Sciatic nerve (tissue), 2 donors: ENCODE measurements around the gene PPP2R2C. TPM values are rescaled to one million over a fixed set of nuclear protein-coding genes. Genes with fewer than 3 reads are reported as not detected.

ENCODE experiments used
- ATAC-seq: fragments of 200-7000 bp; cut with Tn5 transposase; one replicate; pipeline ENCODE4 v1.9.1; 2020; ENCODE audit warnings: mild to moderate bottlenecking, moderate library complexity
- DNase-seq: peaks from one replicate; pipeline ENCODE4 v3.0.0-alpha.2; 2020; ENCODE audit warnings: low spot score
- intact Hi-C: fragments of 100-400 bp; cut with DNase I; formaldehyde crosslinking; loops from one replicate; pipeline ENCODE4 v1.14.2; 2022
- total RNA-seq: library from RNA; stranded (reverse); fragmentation: NEBNext Ultra II Directional; extraction: Animal tissue kit (Norgen Biotek cat#: 25700); gene quantifications from one replicate; pipeline ENCODE4 v1.2.1, GENCODE V29; 2021
- donor health status: DM: no; HTN: no; CAD: no.
- donor health status: DM: no; HTN: no; CAD: no.

Gene PPP2R2C
- total RNA-seq, 1 donor from 2014 or later: 0.58 TPM

DNA sequence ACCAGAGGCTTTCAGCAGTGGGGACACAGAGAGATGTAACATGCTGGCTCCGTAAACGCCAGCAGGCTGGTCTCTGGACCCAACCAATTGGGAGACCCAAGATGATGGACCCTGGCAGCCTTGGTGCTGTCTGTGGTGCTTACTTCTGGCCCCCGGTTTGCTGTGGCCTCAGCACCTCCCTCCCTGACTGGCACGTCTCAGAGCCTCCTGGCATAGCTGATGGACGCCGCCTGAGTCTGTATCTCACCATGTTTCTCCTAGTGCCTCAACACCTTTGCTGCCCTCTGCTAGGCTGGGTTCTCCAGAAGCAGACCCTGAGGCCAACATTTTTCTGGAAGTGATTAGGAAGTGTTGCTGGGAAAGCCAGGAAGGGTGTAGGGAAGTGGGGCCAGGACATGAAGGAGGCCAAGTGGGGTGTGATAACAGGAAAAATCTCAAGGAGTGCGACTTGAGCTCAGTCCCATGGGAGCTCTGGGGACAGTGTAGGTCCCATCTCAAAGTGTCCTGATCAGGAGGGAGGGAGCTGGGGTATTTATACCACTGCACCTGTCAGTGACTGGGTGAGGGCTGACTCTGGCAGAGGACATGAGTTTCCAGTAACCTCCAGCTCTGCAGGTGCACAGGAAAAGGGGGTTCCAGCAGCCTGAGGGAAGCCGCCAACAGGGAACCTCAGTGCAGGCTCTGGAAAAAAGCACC, 31.8 kb downstream of the PPP2R2C start:
- DNase-seq (no peak), ATAC-seq (no peak)
- intact Hi-C loops: no loop called here

DNA sequence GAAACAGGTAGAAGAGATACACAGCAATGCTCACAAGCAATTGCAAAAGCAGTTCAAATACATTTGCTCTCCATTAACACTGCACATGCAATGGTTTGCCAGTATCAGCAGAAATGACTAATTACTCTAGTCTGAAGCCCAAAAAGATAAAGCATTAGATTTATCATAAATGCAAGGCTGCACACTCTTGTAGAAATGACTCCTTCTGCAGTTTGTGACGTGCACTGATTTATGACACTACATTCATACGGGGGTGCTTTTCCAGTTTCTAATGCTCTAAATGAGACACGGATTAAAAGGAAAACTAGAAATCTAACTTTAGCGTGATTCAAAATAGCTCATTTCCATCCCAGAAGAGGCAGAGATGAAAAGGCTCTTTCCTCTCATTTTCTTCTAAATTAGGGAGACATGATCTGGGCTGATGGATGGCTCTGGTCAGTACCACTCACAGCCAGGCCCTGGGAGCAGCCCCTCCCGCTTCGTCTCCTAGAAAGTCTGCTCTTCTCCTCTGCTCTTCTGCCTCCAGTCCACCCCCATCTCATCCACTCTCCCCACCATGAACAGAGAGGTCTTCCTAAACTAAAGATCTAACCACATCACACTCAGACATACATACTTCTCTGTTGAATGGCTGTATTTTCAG, 33.2 kb downstream of the PPP2R2C start:
- no peak for DNase-seq
- ATAC-seq: no peak
- intact Hi-C loops: no loop called here

DNA sequence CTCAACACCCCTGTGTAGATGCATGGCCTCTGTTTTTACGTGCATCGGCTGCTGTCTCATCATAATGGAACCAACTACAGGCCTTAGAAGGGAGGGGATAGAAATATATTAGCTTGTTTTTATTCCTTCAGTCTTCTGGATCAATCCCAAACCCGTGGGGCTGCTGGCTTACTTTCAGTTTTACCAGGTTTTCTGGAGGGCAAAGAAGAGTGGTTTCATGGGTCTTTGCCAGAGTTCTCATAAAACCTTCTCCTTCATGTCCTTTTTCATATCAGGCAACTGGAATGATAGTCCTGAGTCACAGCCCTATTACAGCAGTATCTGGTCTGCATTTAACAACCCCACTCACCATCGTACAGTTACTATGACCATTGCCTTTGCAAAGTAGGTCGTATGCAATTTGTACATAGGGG, 34.6 kb downstream of the PPP2R2C start:
- no peak for ATAC-seq
- DNase-seq: no peak
- intact Hi-C loops: no loop called here

DNA sequence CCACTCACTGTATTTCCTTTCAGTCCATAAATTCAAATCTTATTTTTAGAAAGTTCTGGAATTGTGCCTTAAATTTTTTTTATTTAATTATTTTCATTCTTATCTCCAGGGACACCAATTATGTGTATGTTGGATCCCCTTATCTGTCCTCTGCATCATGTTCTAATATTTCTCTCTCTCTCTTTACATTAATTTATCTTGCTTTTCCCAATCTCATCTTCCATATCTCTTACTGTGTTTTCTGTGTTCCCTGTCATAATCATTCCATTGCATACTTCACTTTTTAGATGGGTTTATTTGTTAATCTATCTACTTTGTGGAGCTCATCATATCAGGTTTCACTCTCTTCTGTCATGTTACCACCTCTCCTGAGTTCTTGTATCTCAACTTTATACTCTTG, 37.4 kb downstream of the PPP2R2C start:
- intact Hi-C loops: no loop called here
- DNase-seq (no peak), ATAC-seq (no peak)

DNA sequence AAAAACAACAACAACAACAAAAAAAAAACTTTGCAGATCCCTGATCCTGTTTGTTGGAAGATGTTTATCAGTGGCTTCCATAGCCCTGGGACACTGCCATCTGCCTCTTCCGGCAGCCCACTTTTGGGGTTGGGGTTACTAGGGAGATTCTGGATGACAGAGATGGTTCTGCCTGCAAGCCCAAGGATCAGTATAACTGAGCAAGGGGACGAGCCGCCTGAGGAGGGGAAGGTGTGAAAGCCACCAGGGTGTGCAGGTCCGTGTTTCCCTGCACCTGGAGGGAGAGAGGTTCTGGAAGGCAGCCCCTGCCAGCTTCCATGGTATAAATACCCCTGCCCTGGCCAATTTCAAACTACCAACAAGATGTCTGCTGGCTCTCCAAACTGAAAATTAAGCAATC, 41.5 kb downstream of the PPP2R2C start:
- no peak for DNase-seq
- intact Hi-C loops: no loop called here
- ATAC-seq: no peak

DNA sequence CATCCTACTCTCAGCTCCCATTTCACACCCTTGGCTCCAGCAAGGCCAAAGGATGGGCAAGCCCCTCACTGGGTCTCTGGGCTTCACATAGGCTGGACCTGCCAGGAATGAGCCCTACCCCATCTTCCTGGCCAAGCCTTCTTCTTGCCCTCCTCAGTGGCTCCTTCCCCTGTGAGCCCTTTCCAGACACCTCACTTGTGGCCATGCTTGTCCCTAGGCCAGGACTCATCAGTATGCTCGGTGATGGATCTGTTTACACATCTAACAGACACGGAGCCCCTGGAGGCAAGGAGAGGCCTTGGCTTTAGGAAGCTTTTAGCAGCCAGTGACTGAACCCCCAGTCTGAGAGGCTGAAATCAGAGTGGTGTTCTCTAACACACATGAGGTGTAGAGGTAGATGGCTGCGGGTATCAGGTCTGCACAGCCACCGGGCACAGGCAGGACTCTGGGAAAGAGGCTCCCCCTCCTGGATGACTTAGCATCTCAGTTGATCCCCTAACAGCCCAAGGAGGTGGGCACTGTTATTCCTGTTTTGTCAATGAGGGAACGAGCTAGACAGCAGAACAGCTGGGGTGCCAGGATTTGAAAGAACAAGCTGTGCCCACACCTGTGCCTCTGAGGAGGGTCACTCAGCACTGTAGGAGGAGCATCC, 44.8 kb downstream of the PPP2R2C start:
- intact Hi-C loops: no loop called here
- ATAC-seq: no peak
- no peak for DNase-seq

DNA sequence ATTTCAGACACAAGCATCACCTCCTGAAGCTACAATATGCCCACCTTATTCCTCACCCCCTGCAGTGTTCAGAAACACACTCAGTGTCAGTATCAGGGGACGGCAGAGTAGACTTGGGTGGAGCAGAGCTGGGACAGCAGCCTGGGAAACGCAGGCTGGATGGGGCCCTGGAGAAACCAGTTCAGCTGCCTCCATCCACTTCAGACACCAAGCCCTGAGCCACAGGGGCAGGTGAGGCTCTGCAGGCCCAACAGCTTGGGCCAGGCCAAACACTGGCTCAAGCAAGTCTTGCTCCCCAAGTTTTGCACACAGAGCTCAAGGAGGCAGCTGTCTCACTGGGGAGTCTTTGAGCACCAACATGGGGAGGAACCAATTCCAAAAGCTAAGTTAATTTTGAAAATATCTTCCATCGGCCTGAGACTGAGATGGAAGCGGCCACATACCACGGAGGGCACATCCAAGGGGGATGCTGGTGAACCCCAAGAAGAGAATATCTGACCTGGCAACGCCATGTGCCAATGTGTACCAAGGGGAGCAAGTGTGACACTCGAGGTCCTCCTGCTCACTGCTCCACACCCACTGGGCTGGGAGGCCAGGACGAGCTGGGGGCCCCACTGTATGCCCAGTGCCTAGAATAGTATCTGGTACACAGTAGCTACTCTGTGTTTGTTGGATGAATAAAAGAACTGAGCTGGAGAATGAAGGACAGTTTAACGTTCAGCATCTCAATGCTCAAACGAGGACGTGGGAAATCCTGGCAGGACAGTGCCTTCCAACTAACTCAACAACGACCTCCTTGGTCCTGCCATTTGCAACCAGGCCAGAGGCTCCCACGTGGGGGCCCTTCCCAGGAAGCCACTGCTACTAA, 45.6 kb downstream of the PPP2R2C start:
- DNase-seq (no peak), ATAC-seq (no peak)
- intact Hi-C loops: no loop called here

DNA sequence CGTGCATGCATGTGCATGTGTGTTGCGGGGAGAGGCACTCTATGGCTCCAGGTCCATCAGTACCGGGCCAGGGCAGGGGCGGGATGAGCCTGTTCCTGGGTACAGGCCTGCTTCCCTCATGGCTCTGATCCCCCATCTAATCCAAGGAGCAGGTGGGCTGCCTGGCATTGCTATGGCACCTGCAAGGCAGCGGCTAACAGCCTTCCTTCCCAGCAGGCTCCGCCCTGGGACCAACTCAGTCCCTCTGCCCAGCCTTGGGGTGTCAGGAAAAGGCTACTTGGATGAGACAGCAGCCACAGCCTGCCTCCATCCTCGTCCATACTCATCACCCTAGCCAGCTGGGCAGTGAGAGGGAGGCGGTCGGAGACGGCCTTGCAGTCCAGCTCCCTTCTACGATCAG, 46.5 kb downstream of the PPP2R2C start:
- ATAC-seq (no peak), DNase-seq (no peak)
- intact Hi-C loops: no loop called here

DNA sequence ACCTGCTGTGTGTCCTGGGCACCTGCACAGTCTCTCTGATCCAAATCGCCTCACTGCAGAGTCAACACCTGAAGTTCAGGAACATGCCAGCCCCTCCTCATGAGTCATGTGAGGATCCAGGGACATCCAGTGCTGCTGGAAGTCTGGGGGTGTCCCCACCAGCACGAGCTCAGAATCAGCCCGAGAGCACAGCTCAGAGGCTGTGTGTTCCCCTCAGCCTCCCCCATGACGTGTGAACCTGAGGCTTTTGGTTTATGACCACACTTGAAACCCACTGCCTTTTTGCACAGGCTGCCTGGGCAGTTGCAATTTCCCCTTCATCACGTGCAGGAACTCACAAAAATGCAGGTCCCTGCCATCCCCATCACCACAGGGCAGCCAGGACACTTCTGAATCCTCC, 47.1 kb downstream of the PPP2R2C start:
- ATAC-seq (no peak), DNase-seq (no peak)
- intact Hi-C loops: no loop called here

DNA sequence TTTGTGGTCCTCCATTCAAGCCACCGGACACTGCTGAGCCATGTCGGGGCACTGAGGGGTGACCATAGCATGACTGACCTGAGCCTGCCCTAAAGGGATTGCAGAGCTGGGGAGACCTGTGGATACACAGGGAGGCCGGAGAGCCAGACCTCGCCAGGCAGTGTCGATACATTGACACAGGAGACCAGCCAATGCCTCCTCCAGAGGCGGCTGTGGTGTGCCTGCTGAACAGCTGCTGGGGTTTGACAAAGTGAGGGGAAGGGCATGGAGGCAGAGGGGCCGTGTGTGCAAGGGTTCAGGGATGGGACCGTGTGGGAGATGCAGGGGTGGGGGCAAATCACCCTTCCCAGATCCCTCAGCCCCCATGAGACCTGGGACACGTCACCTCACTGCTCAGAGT, 48.0 kb downstream of the PPP2R2C start:
- DNase-seq: no peak
- intact Hi-C loops: no loop called here
- ATAC-seq: no peak

DNA sequence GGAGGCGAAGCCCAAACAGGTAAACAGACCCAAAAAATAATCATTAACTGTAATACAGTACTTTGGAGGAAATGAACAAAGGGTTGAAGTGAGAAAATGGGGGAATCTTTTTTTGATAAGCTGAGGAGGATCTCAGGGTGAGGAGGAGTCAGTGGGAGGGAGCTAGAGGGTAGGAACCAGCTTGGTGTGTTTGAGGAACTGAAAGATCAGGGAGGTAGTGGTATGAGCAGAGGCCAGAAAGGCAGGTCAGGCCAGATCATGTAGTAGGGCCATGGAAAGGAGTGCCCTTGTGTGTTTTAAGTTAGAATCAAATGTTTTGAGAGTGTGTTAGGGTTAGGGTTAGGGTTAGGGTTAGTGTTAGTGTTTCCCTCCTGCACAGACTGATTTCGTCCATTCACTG, 48.8 kb downstream of the PPP2R2C start:
- intact Hi-C loops: no loop called here
- DNase-seq: no peak
- ATAC-seq: no peak

DNA sequence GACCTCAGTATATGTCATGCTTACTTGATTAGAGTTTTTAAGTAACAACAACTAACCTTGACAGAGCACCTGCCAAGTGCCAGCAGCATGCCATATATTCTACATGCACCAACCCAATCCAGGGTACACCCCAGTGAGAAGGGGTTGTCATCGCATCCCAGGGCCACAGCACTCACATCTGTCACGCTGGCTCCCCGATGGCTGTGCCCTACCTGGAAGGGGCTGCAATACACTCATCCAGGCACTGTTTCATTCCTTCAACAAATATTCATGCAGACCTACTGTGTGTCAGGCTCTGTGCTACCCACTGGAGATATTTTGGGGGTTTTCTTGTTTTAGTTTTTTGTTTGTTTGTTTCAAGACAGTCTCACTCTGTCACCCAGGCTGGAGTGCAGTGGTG, 49.5 kb downstream of the PPP2R2C start:
- DNase-seq (no peak), ATAC-seq (no peak)
- intact Hi-C loops: no loop called here

DNA sequence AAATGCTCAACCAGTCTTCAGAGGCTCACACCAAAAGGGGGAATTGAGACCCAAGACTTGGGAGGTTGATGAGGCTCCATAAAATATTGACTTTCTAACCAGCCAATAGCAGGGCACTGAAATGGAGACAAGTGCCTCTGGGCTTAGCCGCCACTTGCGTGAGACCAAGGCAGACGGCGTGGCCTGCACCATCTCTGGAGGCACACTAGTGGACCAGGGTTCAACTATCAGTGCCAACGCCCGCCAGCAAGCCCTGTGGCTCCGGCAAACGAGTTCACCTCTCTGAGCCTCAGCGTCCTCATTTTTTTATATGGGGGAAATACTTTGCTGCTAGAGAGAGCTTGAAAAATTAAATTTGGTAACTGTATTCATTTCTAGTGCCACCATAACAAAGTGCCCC, 50.3 kb downstream of the PPP2R2C start:
- ATAC-seq (no peak), DNase-seq (no peak)
- intact Hi-C loops: no loop called here

DNA sequence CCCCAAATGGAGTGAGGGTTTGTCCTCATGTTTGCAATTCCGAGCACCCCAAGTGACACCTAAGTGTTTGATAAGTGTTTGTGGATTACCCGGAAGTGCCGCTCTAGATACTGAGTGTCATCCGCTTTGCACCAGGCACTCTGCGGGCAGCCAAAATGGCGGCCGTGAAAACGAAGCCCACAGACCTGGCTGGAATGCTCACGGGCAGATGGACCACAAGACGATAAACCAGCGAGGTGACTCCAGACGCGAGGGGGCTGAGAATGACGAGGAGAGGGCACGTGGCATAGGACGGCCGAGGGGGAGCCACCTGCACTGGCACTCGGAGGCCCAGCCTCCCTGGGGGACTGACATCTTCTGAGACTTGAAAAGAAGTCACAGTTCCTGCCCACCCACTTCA, 51.0 kb downstream of the PPP2R2C start:
- no peak for ATAC-seq
- no peak for DNase-seq
- intact Hi-C loops: no loop called here

DNA sequence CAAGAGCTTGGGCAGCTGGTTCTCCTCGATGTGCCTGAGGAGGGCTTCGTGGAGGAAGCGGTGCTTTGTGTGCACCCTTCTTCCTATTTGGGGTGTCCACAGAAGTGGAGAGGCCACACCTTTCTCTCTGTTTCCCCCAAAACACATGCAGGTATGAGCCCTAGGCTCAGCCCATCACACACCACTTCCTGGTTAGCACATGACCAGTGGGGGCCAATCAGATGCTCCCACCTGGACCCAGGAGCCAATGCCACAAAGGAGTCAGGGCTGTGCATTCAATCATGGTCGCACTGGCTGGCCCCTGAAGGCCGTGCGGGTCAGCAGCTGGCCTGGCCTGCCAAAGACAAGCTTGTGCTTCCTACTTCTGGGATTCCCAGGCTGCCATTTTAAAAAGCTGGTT, 51.4 kb downstream of the PPP2R2C start:
- intact Hi-C loops: no loop called here
- ATAC-seq (no peak), DNase-seq (no peak)

DNA sequence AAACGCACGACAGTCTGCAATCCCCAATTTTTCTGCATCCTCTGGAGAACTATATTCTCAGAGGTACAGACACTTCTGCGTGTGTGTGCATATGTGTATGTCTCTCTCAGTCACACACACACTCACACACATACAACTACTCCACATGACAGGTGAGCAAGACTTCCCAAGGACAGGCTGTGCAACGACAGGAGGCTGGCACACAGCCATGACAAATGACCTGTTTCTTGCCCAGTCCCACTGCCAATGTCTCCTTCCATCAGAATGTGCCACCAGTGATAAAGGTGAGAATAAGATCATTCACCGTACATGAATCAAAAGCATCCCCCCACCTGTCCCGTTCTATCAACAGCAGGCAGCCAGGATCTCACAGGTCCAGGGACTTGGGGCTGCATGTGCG, 52.4 kb downstream of the PPP2R2C start:
- DNase-seq: no peak
- intact Hi-C loops: no loop called here
- no peak for ATAC-seq

DNA sequence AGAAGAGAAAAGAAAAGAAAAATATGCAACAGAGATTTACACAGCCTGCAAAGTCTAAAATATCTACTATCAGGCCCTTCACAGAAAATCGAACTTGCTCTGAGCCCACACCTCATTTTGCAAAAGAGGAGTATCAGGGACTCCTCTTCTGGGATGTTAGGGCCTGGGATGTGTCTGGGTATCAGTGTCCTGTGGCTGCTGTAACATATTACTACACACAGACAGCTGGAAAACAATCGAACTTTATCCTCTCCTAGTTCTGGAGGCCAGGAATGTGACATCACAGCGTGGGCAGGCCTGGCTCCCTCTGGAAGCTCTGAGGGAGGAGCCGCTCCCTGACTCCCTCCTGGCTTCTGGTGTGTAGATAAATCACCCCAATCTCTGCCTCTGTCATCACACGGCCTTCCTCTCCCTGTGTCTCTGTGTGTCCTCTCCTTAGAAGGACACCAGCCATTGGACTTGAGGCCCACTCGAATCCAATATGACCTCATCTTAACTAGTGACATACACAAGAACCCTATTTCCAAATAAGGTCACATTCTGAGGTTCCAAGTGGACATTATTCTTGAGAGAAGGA, 52.9 kb downstream of the PPP2R2C start:
- no peak for DNase-seq
- ATAC-seq: no peak
- intact Hi-C loops: no loop called here

DNA sequence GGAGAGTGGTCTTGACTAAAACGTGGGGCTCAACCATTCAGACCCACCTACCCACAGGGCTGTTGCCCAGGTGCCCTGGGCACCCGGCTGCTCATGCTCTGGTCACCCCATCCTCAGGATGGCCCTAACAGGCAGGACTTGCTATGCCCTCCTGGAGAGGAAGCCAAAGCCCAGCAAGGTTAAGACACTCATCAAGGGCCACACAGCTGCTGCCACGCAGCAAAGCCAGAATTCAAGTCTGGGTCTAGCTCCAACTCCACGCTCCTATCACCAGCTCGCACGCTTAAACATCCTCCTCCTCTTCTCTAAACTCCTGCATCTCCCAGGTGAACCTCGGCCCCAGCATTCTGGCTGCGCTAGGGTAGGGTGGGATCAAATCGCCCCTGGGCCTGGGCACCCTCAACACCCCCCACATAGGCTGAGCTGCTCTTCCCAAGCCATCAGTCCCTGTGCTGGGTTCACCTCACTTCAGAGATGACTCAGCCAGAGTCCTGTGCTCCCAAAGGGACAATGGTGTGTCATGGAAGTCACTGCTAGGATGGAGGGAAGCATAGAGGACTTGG, 54.1 kb downstream of the PPP2R2C start:
- ATAC-seq (no peak), DNase-seq (no peak)
- intact Hi-C loops: no loop called here

DNA sequence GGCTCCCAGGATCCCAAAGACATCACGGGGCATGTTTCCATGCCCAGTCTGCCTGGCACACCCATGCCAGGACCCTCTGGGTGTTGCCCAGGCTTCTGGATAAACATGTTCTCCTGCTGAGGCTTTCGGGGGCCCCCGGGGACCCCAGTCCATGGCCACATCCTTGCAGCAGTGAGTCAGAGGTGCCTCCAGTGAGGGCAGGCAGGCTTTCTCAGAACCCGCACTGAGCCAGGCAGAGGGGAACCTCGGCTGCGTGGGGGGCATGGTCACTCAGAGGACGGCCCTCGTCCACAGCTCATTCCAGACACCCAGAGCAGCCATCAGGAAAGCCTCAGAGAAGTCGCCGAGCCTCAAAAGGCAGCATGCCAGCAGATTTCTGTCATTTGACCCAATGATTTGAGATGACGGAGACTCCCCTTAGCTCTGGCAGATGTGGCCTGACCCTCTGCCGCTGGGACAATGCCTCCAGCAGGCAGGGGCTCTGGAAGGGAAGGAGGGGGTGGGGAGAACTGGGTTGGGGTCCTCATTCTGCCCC, 54.8 kb downstream of the PPP2R2C start:
- ATAC-seq (no peak), DNase-seq (no peak)
- intact Hi-C loops: no loop called here
